OCI-LY1 (cell line): ENCODE data around the gene CRYGA.
"Not testable (repeated sequence)": the region's sequence is repeated elsewhere in the genome, so short reads cannot be mapped to it uniquely, and the experiment has no call there.

Experiments used
- H2AFZ ChIP-seq: fragments of 200-600 bp; sonication (generic), shearing (Covaris generic); 2 replicates; pipeline ENCODE4 v1.6.0; 2014; ENCODE audit warnings: antibody characterized with exemption, mild to moderate bottlenecking, low read length
- H3F3A ChIP-seq: fragments of 200-600 bp; sonication (generic), shearing (Covaris generic); 2 replicates; pipeline ENCODE4 v1.6.0; 2014; ENCODE audit warnings: mild to moderate bottlenecking, antibody characterized with exemption, low read length, moderate library complexity; ENCODE audit not compliant: insufficient read depth
- H3K27ac ChIP-seq: fragments of 200-600 bp; sonication (generic); 2 replicates; pipeline ENCODE4 v1.5.1; 2014; ENCODE audit warnings: low read length, mixed run types, mild to moderate bottlenecking, low read depth; ENCODE audit not compliant: poor library complexity, severe bottlenecking
- H3K27me3 ChIP-seq: fragments of 200-600 bp; sonication (generic); 2 replicates; pipeline ENCODE4 v1.6.0; 2014; ENCODE audit warnings: antibody characterized with exemption, mild to moderate bottlenecking, low read length, moderate library complexity; ENCODE audit not compliant: insufficient read depth
- H3K36me3 ChIP-seq: fragments of 200-600 bp; sonication (generic); 2 replicates; pipeline ENCODE4 v1.6.1; 2014; ENCODE audit warnings: mild to moderate bottlenecking, antibody characterized with exemption, low read length, moderate library complexity, mixed read lengths; ENCODE audit not compliant: insufficient read depth
- H3K4me1 ChIP-seq: fragments of 200-600 bp; sonication (generic); 2 replicates; pipeline ENCODE4 v1.5.1; 2014; ENCODE audit warnings: mild to moderate bottlenecking, low read length, moderate library complexity; ENCODE audit not compliant: insufficient read depth, severe bottlenecking
- H3K4me2 ChIP-seq: fragments of 200-600 bp; sonication (generic), shearing (Covaris generic); 2 replicates; pipeline ENCODE4 v1.6.1; 2014; ENCODE audit warnings: low read length
- H3K4me3 ChIP-seq: fragments of 200-600 bp; sonication (generic); 2 replicates; pipeline ENCODE4 v1.5.1; 2014; ENCODE audit warnings: low read length, low read depth, mild to moderate bottlenecking, mixed read lengths; ENCODE audit not compliant: poor library complexity, severe bottlenecking
- H3K79me2 ChIP-seq: fragments of 200-600 bp; shearing (Covaris generic); 2 replicates; pipeline ENCODE4 v1.6.1; 2016; ENCODE audit warnings: mixed run types, low read length, mixed read lengths; ENCODE audit not compliant: insufficient read depth
- H3K9ac ChIP-seq: fragments of 200-600 bp; sonication (generic), shearing (Covaris generic); 2 replicates; pipeline ENCODE4 v1.6.1; 2014; ENCODE audit warnings: mild to moderate bottlenecking, low read length, mixed read lengths
- H3K9me2 ChIP-seq: fragments of 200-600 bp; sonication (generic), shearing (Covaris generic); 2 replicates; pipeline ENCODE4 v1.6.1; 2014; ENCODE audit warnings: low read depth, mild to moderate bottlenecking, low read length, mixed read lengths
- H3K9me3 ChIP-seq: fragments of 200-600 bp; shearing (Covaris generic); 2 replicates; pipeline ENCODE4 v1.6.1; 2014; ENCODE audit warnings: low read length, mixed read lengths
- H4K20me1 ChIP-seq: fragments of 200-600 bp; sonication (generic), shearing (Covaris generic); 2 replicates; pipeline ENCODE4 v1.6.0; 2016; ENCODE audit warnings: mild to moderate bottlenecking, low read length; ENCODE audit not compliant: insufficient read depth
- CTCF ChIP-seq: fragments of 200-600 bp; sonication (generic), shearing (Covaris generic); IDR thresholded peaks from 2 replicates; pipeline ENCODE4 v1.5.1; 2017; ENCODE audit warnings: mild to moderate bottlenecking, antibody characterized with exemption, low read length, moderate library complexity, mixed read lengths
- EZH2 ChIP-seq: fragments of 200-600 bp; sonication (generic), shearing (Covaris generic); IDR thresholded peaks from 2 replicates; pipeline ENCODE4 v1.8.0; 2017; ENCODE audit warnings: borderline replicate concordance, mixed run types, mild to moderate bottlenecking, antibody characterized with exemption, low read length, moderate library complexity, mixed read lengths

Gene CRYGA

GRCh38 chr2:208127090-208127489 lies 36.3 kb downstream of the CRYGA start:
- Histone ChIP-seq H3K79me2 (no peaks in the 10 kb centered on the region), H3K27ac (no peak overlapping the region), H4K20me1 (no peaks in the 10 kb centered on the region), H3K36me3 (no peaks in the 10 kb centered on the region), H3K4me2 (no peak overlapping the region), H3F3A (no peaks in the 10 kb centered on the region), H2AFZ (no peak overlapping the region), H3K9me2 (no peaks in the 10 kb centered on the region), H3K9ac (no peak overlapping the region), H3K27me3 (no peaks in the 10 kb centered on the region), H3K9me3 (no peaks in the 10 kb centered on the region), H3K4me1 (no peaks in the 10 kb centered on the region), H3K4me3 (no peak overlapping the region)
- no peak for TF ChIP-seq CTCF
- TF ChIP-seq EZH2: no peak

GRCh38 chr2:208125251-208125650 lies 38.1 kb downstream of the CRYGA start:
- H3K79me2 ChIP-seq: no peaks in the 10 kb centered on the region
- no peak overlapping the region for H3K4me3 ChIP-seq
- no peaks in the 10 kb centered on the region for H3K9me3 ChIP-seq
- no peaks in the 10 kb centered on the region for H3K27me3 ChIP-seq
- H3K9ac ChIP-seq: no peak overlapping the region
- no peaks in the 10 kb centered on the region for H3F3A ChIP-seq
- TF ChIP-seq EZH2: no peak
- TF ChIP-seq CTCF: no peak
- no peak overlapping the region for H3K4me2 ChIP-seq
- H2AFZ ChIP-seq: no peak overlapping the region
- H3K9me2 ChIP-seq: no peaks in the 10 kb centered on the region
- no peak overlapping the region for H3K27ac ChIP-seq
- H3K4me1 ChIP-seq: no peaks in the 10 kb centered on the region
- no peaks in the 10 kb centered on the region for H4K20me1 ChIP-seq
- no peaks in the 10 kb centered on the region for H3K36me3 ChIP-seq

DNA sequence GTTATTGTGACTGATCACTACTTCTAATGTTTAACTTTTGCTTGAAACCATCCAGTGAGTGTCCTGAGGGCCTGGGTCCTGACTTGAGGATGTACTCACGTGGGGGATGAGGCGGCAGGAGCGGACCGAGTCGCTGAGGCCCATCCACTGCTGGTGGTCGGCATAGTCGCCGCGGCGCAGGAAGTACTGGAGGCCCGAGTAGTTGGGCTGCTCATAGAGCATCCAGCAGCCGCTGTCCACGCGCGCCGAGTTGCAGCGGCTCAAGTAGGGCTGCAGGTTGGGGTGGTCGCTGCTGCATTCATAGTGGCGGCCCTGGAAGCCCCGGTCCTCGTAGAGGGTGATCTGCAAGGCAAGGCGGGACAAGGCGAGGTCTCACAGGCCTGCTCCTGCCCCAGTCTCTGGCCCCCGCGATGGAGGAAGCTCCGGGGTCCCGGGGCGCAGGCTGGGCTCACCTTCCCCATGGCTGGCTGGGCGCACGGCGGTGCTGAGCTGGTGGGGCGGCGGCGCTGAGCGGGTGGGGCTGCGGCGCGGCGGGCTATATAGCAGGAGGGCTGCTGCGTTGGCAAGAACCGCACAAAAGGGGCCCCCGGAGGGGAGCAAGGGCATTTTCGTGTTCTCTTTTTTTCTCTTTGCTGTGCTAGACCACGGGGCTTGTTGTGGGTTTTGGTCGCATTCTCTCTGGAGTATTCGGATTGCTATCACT lies 39.2 kb downstream of the CRYGA start, which contains the start of gene CRYGD:
Gene CRYGD, minus strand, starts transcription at position 512 of the 703 bp plus-strand sequence. Its CDS starts 51 bp downstream, at position 461.
- not testable (repeated sequence) for H3F3A ChIP-seq, H3K4me1 ChIP-seq, H3K9ac ChIP-seq, H3K4me2 ChIP-seq, H2AFZ ChIP-seq, H3K79me2 ChIP-seq, H3K27me3 ChIP-seq, H3K9me2 ChIP-seq, H4K20me1 ChIP-seq, H3K9me3 ChIP-seq, H3K4me3 ChIP-seq, H3K36me3 ChIP-seq, H3K27ac ChIP-seq

GRCh38 chr2:208122248-208122647 lies 41.1 kb downstream of the CRYGA start:
- Histone ChIP-seq H3K79me2 (no peaks in the 10 kb centered on the region), H3K9me3 (no peaks in the 10 kb centered on the region), H3K4me2 (no peak overlapping the region), H4K20me1 (no peaks in the 10 kb centered on the region), H3K27me3 (no peaks in the 10 kb centered on the region), H3K9me2 (no peaks in the 10 kb centered on the region), H3K4me1 (no peaks in the 10 kb centered on the region), H3K4me3 (no peak overlapping the region), H3F3A (no peaks in the 10 kb centered on the region), H2AFZ (no peak overlapping the region), H3K9ac (no peak overlapping the region), H3K36me3 (no peaks in the 10 kb centered on the region), H3K27ac (no peak overlapping the region)
- TF ChIP-seq CTCF (no peak), EZH2 (no peak)
